Keratinocyte (primary cell): ENCODE measurements around the gene DCK. TPM values are rescaled to one million over a fixed set of nuclear protein-coding genes. Genes with fewer than 3 reads are reported as not detected.

ENCODE experiments used
- DNase-seq: peaks from one replicate; pipeline ENCODE4 v3.0.0-alpha.2; 2011; ENCODE audit warnings: low read depth, missing footprints, low spot score
- FAIRE-seq: peaks from 2 replicates; lab custom pipeline; 2011; peaks lifted over from hg19 to GRCh38; lab: Jason Lieb, UNC
- H2AFZ ChIP-seq: 2 replicates; pipeline ENCODE4 v1.6.0; 2012; ENCODE audit warnings: low read length, control low read depth, inconsistent platforms; ENCODE audit not compliant: control insufficient read depth
- H3K27ac ChIP-seq: 2 replicates; pipeline ENCODE4 v1.5.1; 2011; ENCODE audit warnings: low read length; ENCODE audit not compliant: control insufficient read depth, insufficient read depth
- H3K27me3 ChIP-seq: 3 replicates; pipeline ENCODE4 v1.6.0; 2011; ENCODE audit warnings: low read length; ENCODE audit not compliant: control insufficient read depth, insufficient read depth; ENCODE audit errors: extremely low read depth
- H3K36me3 ChIP-seq, 2 experiments: 2 replicates in 1 of 2; 3 replicates in 1 of 2; pipeline ENCODE4 v1.5.1; 2011; ENCODE audit warnings: low read length in 2 of 2, mild to moderate bottlenecking in 1 of 2; ENCODE audit not compliant: control insufficient read depth in 2 of 2, insufficient read depth in 2 of 2; ENCODE audit errors: extremely low read depth in 1 of 2
- H3K4me1 ChIP-seq: 3 replicates; pipeline ENCODE4 v1.5.1; 2011; ENCODE audit warnings: low read length; ENCODE audit not compliant: control insufficient read depth, insufficient read depth; ENCODE audit errors: extremely low read depth
- H3K4me2 ChIP-seq: 3 replicates; pipeline ENCODE4 v1.6.0; 2011; ENCODE audit warnings: low read depth, low read length; ENCODE audit not compliant: control insufficient read depth, insufficient read depth; ENCODE audit errors: extremely low read depth
- H3K4me3 ChIP-seq, 3 experiments: fragments of 200-600 bp in 1 of 3; sonication (generic) in 1 of 3; 2 replicates in 2 of 3; 3 replicates in 1 of 3; pipeline ENCODE4 v1.5.1; 2011 to 2016; ENCODE audit warnings: low read length in 3 of 3, mild to moderate bottlenecking in 3 of 3, control low read depth in 2 of 3, inconsistent platforms in 1 of 3, low read depth in 1 of 3, mixed read lengths in 1 of 3, mixed run types in 1 of 3, moderate library complexity in 1 of 3; ENCODE audit not compliant: control insufficient read depth in 2 of 3, insufficient read depth in 2 of 3; ENCODE audit errors: extremely low read depth in 1 of 3
- H3K79me2 ChIP-seq: 2 replicates; pipeline ENCODE4 v1.6.0; 2012; ENCODE audit warnings: low read length; ENCODE audit not compliant: control insufficient read depth, insufficient read depth
- H3K9ac ChIP-seq: 3 replicates; pipeline ENCODE4 v1.6.0; 2011; ENCODE audit warnings: low read length; ENCODE audit not compliant: control insufficient read depth, insufficient read depth; ENCODE audit errors: extremely low read depth
- H3K9me1 ChIP-seq: 3 replicates; pipeline ENCODE4 v1.6.0; 2011; ENCODE audit warnings: low read length; ENCODE audit not compliant: control insufficient read depth, insufficient read depth; ENCODE audit errors: extremely low read depth
- H3K9me3 ChIP-seq: 2 replicates; pipeline ENCODE4 v1.5.1; 2012; ENCODE audit warnings: low read depth, low read length; ENCODE audit not compliant: control insufficient read depth
- H4K20me1 ChIP-seq: 3 replicates; pipeline ENCODE4 v1.6.0; 2011; ENCODE audit warnings: low read length; ENCODE audit not compliant: control insufficient read depth, insufficient read depth; ENCODE audit errors: extremely low read depth
- CTCF ChIP-seq, 3 experiments: IDR thresholded peaks in 1 of 3; conservative IDR thresholded peaks in 1 of 3; optimal IDR thresholded peaks in 1 of 3; 2 replicates in 2 of 3; 3 replicates in 1 of 3; pipeline versions ENCODE3 to v1.5.1; 2011; ENCODE audit warnings: low read length in 3 of 3, mild to moderate bottlenecking in 3 of 3, moderate library complexity in 2 of 3, control low read depth in 1 of 3, inconsistent platforms in 1 of 3; ENCODE audit not compliant: insufficient read depth in 2 of 3; ENCODE audit errors: extremely low read depth in 1 of 3
- EZH2 ChIP-seq: IDR thresholded peaks from one replicate; pipeline ENCODE4 v1.6.1; 2012; ENCODE audit warnings: inconsistent platforms, mild to moderate bottlenecking, low read length, moderate library complexity
- dilution Hi-C: fragments of 300-500 bp; cut with MboI; formaldehyde crosslinking; loops from one replicate; pipeline ENCODE4 v1.7.0; 2020; ENCODE audit warnings: low sequenced_read_pairs; ENCODE audit not compliant: extremely low pct_ligation_motif_present
- polyA plus RNA-seq, 5 experiments: library from polyadenylated mRNA; depleted of rRNA in 3 of 5; stranded (reverse) in 3 of 5; stranded (forward) in 1 of 5; unstranded in 1 of 5; fragments of >200 nt; gene quantifications; 1 replicate in 1 of 5; 2 replicates in 3 of 5; 3 replicates in 1 of 5; pipeline versions ENCODE4 v1.2.1 to v1.2.3, GENCODE V29; 2011 to 2012; ENCODE audit warnings: missing spikeins in 2 of 5, low read depth in 1 of 5, low replicate concordance in 1 of 5

The DCK gene
- polyA plus RNA-seq, 1 donor (not counting 4 experiments of a cell fraction or from before 2014, with no cell fraction given): 11.3 TPM

- Histone ChIP-seq H3K9ac (no peak overlapping the region), H3K79me2 (no peaks in the 10 kb centered on the region), H3K27me3 (no peaks in the 10 kb centered on the region), H3K4me2 (no peak overlapping the region), H3K27ac (no peak overlapping the region), H3K9me1 (no peaks in the 10 kb centered on the region), H4K20me1 (no peaks in the 10 kb centered on the region), H2AFZ (no peak overlapping the region), H3K4me1 (no peaks in the 10 kb centered on the region), H3K36me3 (no peaks in the 10 kb centered on the region), H3K4me3 (no peak overlapping the region), H3K9me3 (no peaks in the 10 kb centered on the region)
- DNase-seq (no peak), FAIRE-seq (no peak)
- TF ChIP-seq CTCF (optimal IDR thresholded peaks at IDR 0.05 in 1 of 3, IDR thresholded peaks at IDR 0.05 in 1 of 3, conservative IDR thresholded peaks at IDR 0.05 in 1 of 3; ENCODE audit: extremely low read depth in 1 of 3, insufficient read depth in 2 of 3, low read length in 3 of 3) (no peak), EZH2 (no peak)
- dilution Hi-C loops: no loop called here
These were observed 71.1 kb downstream of the DCK start for GRCh38 chr4:71064521-71064920.

- no peaks in the 10 kb centered on the region for H3K4me1 ChIP-seq
- H3K4me2 ChIP-seq: no peak overlapping the region
- no peak overlapping the region for H3K4me3 ChIP-seq
- H3K27ac ChIP-seq: no peak overlapping the region
- H3K9ac ChIP-seq: no peak overlapping the region
- FAIRE-seq (no peak), DNase-seq (no peak)
- dilution Hi-C loops: no loop called here
- TF ChIP-seq EZH2 (no peak), CTCF (optimal IDR thresholded peaks at IDR 0.05 in 1 of 3, IDR thresholded peaks at IDR 0.05 in 1 of 3, conservative IDR thresholded peaks at IDR 0.05 in 1 of 3; ENCODE audit: extremely low read depth in 1 of 3, insufficient read depth in 2 of 3, low read length in 3 of 3) (no peak)
- H4K20me1 ChIP-seq: no peaks in the 10 kb centered on the region
- no peak overlapping the region for H2AFZ ChIP-seq
- H3K27me3 ChIP-seq: no peaks in the 10 kb centered on the region
- no peaks in the 10 kb centered on the region for H3K36me3 ChIP-seq
- no peaks in the 10 kb centered on the region for H3K9me1 ChIP-seq
- no peaks in the 10 kb centered on the region for H3K79me2 ChIP-seq
- H3K9me3 ChIP-seq: no peaks in the 10 kb centered on the region
These were observed 72.6 kb downstream of the DCK start for GRCh38 chr4:71065991-71066510.
